ENCODE data around the gene COL8A2. TPM values are rescaled to one million over a fixed set of nuclear protein-coding genes. Genes with fewer than 3 reads are reported as not detected.

COL8A2 gene
- total RNA-seq (2014; rRNA removed; shearing (Covaris generic); ENCODE audit: low replicate concordance) = not detected in 2 replicates

- DNase-seq (ENCODE audit: low read depth) = no peak
- in situ Hi-C loops (cut with HindIII; ENCODE audit: low pct_unique_long_range_greater_than_20kb, low sequenced_read_pairs) = no loop called here
These were observed at the start of gene COL8A2 for GRCh38 chr1:36125129-36125991. Gene COL8A2 (minus strand): TSS chr1:36125222. CDS start chr1:36100242, 24,980 bp downstream.

- in situ Hi-C loops (cut with HindIII; ENCODE audit: low pct_unique_long_range_greater_than_20kb, low sequenced_read_pairs) = no loop called here
- DNase-seq (ENCODE audit: low read depth) = no peak
These were observed 49.7 kb upstream of the COL8A2 start for GRCh38 chr1:36174713-36175112.

GRCh38 chr1:36172983-36173382 is 48.0 kb upstream of the COL8A2 start:
- DNase-seq (ENCODE audit: low read depth) = no peak
- in situ Hi-C loops (cut with HindIII; ENCODE audit: low pct_unique_long_range_greater_than_20kb, low sequenced_read_pairs) = no loop called here

- DNase-seq (ENCODE audit: low read depth) = no peak
These were observed 47.2 kb upstream of the COL8A2 start for GRCh38 chr1:36172017-36172747.

GRCh38 chr1:36170643-36171412 is 45.8 kb upstream of the COL8A2 start:
- DNase-seq (ENCODE audit: low read depth) = no peak
- in situ Hi-C loops (cut with HindIII; ENCODE audit: low pct_unique_long_range_greater_than_20kb, low sequenced_read_pairs) = no loop called here

More at GRCh38 chr1:36172017-36172747, 47.2 kb upstream of the COL8A2 start:
- in situ Hi-C loops (cut with HindIII; ENCODE audit: low pct_unique_long_range_greater_than_20kb, low sequenced_read_pairs) = no loop called here

GRCh38 chr1:36168514-36168913 is 43.5 kb upstream of the COL8A2 start:
- no peak for DNase-seq (ENCODE audit: low read depth)
- in situ Hi-C loops (cut with HindIII; ENCODE audit: low pct_unique_long_range_greater_than_20kb, low sequenced_read_pairs) = no loop called here

- DNase-seq (ENCODE audit: low read depth) = no peak
- in situ Hi-C loops (cut with HindIII; ENCODE audit: low pct_unique_long_range_greater_than_20kb, low sequenced_read_pairs) = no loop called here
These were observed 42.2 kb upstream of the COL8A2 start for GRCh38 chr1:36166938-36167905.

- DNase-seq (ENCODE audit: low read depth) = no peak
- in situ Hi-C loops (cut with HindIII; ENCODE audit: low pct_unique_long_range_greater_than_20kb, low sequenced_read_pairs) = no loop called here
These were observed 41.1 kb upstream of the COL8A2 start for GRCh38 chr1:36166136-36166535.

GRCh38 chr1:36165145-36165544 is 40.1 kb upstream of the COL8A2 start:
- in situ Hi-C loops (cut with HindIII; ENCODE audit: low pct_unique_long_range_greater_than_20kb, low sequenced_read_pairs) = no loop called here
- no peak for DNase-seq (ENCODE audit: low read depth)

- in situ Hi-C loops (cut with HindIII; ENCODE audit: low pct_unique_long_range_greater_than_20kb, low sequenced_read_pairs) = no loop called here
- DNase-seq (ENCODE audit: low read depth) = no peak
These were observed 39.3 kb upstream of the COL8A2 start for GRCh38 chr1:36164361-36164760.

GRCh38 chr1:36163426-36163825 is 38.4 kb upstream of the COL8A2 start:
- no peak for DNase-seq (ENCODE audit: low read depth)
- in situ Hi-C loops (cut with HindIII; ENCODE audit: low pct_unique_long_range_greater_than_20kb, low sequenced_read_pairs) = no loop called here

- in situ Hi-C loops (cut with HindIII; ENCODE audit: low pct_unique_long_range_greater_than_20kb, low sequenced_read_pairs) = no loop called here
- no peak for DNase-seq (ENCODE audit: low read depth)
These were observed 37.7 kb upstream of the COL8A2 start for GRCh38 chr1:36162680-36163239.

- peak; percentile 37 for DNase-seq (ENCODE audit: low read depth)
- in situ Hi-C loops (cut with HindIII; ENCODE audit: low pct_unique_long_range_greater_than_20kb, low sequenced_read_pairs) = no loop called here
These were observed 36.9 kb upstream of the COL8A2 start for GRCh38 chr1:36161641-36162531.

GRCh38 chr1:36160949-36161485 is 36.0 kb upstream of the COL8A2 start:
- in situ Hi-C loops (cut with HindIII; ENCODE audit: low pct_unique_long_range_greater_than_20kb, low sequenced_read_pairs) = no loop called here
- peak; percentile 64 for DNase-seq (ENCODE audit: low read depth)

- DNase-seq (ENCODE audit: low read depth) = no peak
- in situ Hi-C loops (cut with HindIII; ENCODE audit: low pct_unique_long_range_greater_than_20kb, low sequenced_read_pairs) = no loop called here
These were observed 35.4 kb upstream of the COL8A2 start for GRCh38 chr1:36160388-36160948.
